ENCODE measurements around the gene PRAMEF17.
"Not testable (repeated sequence)": the region's sequence is repeated elsewhere in the genome, so short reads cannot be mapped to it uniquely, and the experiment has no call there.

Gene PRAMEF17

GRCh38 chr1:13389332-13389731 lies at the start of gene PRAMEF17:
TSS of gene PRAMEF17 (plus strand) at chr1:13389632. CDS start at chr1:13389658, 26 bp downstream.
- not testable (repeated sequence) for DNase-seq (ENCODE audit: low read depth, low spot score)

GRCh38 chr1:13342496-13342895 lies 46.9 kb upstream of the PRAMEF17 start:
- DNase-seq (ENCODE audit: low read depth, low spot score) = not testable (repeated sequence)

GRCh38 chr1:13347034-13347433 lies 42.4 kb upstream of the PRAMEF17 start, which contains the start of gene PRAMEF14:
TSS of gene PRAMEF14 (minus strand) at chr1:13347134. CDS start at chr1:13345314, 1,820 bp downstream.
- not testable (repeated sequence) for DNase-seq (ENCODE audit: low read depth, low spot score)

GRCh38 chr1:13353476-13353875 lies 36.0 kb upstream of the PRAMEF17 start:
- DNase-seq (ENCODE audit: low read depth, low spot score) = not testable (repeated sequence)

- DNase-seq (ENCODE audit: low read depth, low spot score) = not testable (repeated sequence)
Observed at GRCh38 chr1:13354475-13354874, 35.0 kb upstream of the PRAMEF17 start.

- peak; percentile 2 for DNase-seq (ENCODE audit: low read depth, low spot score)
Observed at GRCh38 chr1:13356774-13357173, 32.7 kb upstream of the PRAMEF17 start.

- DNase-seq (ENCODE audit: low read depth, low spot score) = not testable (repeated sequence)
Observed at GRCh38 chr1:13362364-13362763, 27.1 kb upstream of the PRAMEF17 start.

GRCh38 chr1:13364928-13365327 lies 24.5 kb upstream of the PRAMEF17 start:
- DNase-seq (ENCODE audit: low read depth, low spot score) = not testable (repeated sequence)

- not testable (repeated sequence) for DNase-seq (ENCODE audit: low read depth, low spot score)
Observed at GRCh38 chr1:13366536-13366935, 22.9 kb upstream of the PRAMEF17 start.

GRCh38 chr1:13368544-13368943 lies 20.9 kb upstream of the PRAMEF17 start:
- not testable (repeated sequence) for DNase-seq (ENCODE audit: low read depth, low spot score)

- DNase-seq (ENCODE audit: low read depth, low spot score) = not testable (repeated sequence)
Observed at GRCh38 chr1:13378983-13379382, 10.4 kb upstream of the PRAMEF17 start.

- DNase-seq (ENCODE audit: low read depth, low spot score) = not testable (repeated sequence)
Observed at GRCh38 chr1:13380380-13380779, 9.1 kb upstream of the PRAMEF17 start.

- DNase-seq (ENCODE audit: low read depth, low spot score) = not testable (repeated sequence)
Observed at GRCh38 chr1:13393004-13393403, 3.6 kb downstream of the PRAMEF17 start.

- DNase-seq (ENCODE audit: low read depth, low spot score) = not testable (repeated sequence)
Observed at GRCh38 chr1:13394761-13395160, 5.3 kb downstream of the PRAMEF17 start.

GRCh38 chr1:13395311-13395710 lies 5.9 kb downstream of the PRAMEF17 start:
- DNase-seq (ENCODE audit: low read depth, low spot score) = not testable (repeated sequence)

- no peak for DNase-seq (ENCODE audit: low read depth, low spot score)
Observed at GRCh38 chr1:13407811-13408210, 18.4 kb downstream of the PRAMEF17 start.

GRCh38 chr1:13410150-13410549 lies 20.7 kb downstream of the PRAMEF17 start, which contains the start of gene PRAMEF20:
TSS of gene PRAMEF20 (plus strand) at chr1:13410450. CDS start at chr1:13416355, 5,905 bp downstream.
- not testable (repeated sequence) for DNase-seq (ENCODE audit: low read depth, low spot score)

- no peak for DNase-seq (ENCODE audit: low read depth, low spot score)
Observed at GRCh38 chr1:13430495-13430894, 41.1 kb downstream of the PRAMEF17 start.

GRCh38 chr1:13432251-13432650 lies 42.8 kb downstream of the PRAMEF17 start:
- DNase-seq (ENCODE audit: low read depth, low spot score) = no peak

GRCh38 chr1:13433694-13434358 lies 44.4 kb downstream of the PRAMEF17 start:
- DNase-seq (ENCODE audit: low read depth, low spot score) = not testable (repeated sequence)

GRCh38 chr1:13435458-13435857 lies 46.0 kb downstream of the PRAMEF17 start:
- no peak for DNase-seq (ENCODE audit: low read depth, low spot score)

- not testable (repeated sequence) for DNase-seq (ENCODE audit: low read depth, low spot score)
Observed at GRCh38 chr1:13439104-13439783, 49.8 kb downstream of the PRAMEF17 start.

All from smooth muscle cell of the brain vasculature (primary cell).